Measurements from ENCODE around the gene TUSC2. TPM values are rescaled to one million over a fixed set of nuclear protein-coding genes. Genes with fewer than 3 reads are reported as not detected.

The TUSC2 gene
- total and polyA plus RNA-seq, 2 experiments from 2014 or later, result 41.6 to 71.0 TPM

DNA sequence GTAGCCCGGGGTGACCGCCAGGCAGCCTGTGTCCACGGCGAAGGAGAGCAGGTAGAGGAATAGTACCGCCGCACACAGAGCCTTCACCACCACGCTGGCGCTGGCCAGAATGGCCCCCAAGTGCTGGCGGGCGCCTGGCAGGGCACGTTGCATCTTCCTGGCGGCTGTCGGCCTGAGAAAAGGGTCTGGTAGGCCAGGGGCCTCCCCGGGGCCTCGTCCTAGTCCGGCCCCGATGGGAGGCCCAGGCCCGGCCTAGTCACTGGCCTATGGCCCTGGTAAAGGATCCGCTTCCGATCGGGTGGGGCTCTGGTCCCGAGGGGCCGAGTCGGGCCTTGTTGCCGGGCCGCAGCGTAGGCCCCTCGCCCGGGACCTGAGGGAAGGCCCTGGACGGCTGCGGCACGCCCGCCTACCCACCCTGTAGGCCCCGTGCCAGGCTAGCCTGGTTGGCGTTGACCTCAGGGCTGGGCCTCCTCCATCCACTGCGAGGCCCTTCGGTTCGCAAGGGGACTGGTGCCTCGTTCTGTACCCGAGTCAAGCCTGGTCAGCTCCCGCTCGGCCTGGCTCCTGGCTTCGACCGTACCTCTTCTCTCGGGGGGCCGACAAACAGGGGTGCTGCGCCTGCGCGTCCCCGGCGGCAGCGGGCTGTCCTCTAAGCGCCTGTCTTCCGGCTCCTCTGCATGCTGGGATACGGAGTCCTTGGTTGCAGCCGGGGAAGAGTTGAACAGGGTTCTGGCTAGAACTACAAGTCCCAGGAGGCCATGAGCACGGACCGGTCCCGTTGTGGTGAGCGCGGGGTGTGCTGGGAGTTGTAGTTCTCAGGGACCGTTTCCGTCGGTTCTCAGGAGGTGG is 31.1 kb upstream of the TUSC2 start, which contains the start of gene TMEM115:
TSS of gene TMEM115 (minus strand) at position 611 of the 849 bp plus-strand sequence. CDS start at position 153, 458 bp downstream.
- H3F3A ChIP-seq (replicated peaks; ENCODE audit: low read depth), result no peaks in the 10 kb centered on the region
- DNase-seq (ENCODE audit: low spot score), result peak; percentile 99
- H3K4me1 ChIP-seq (ENCODE audit: insufficient read depth), result peaks cover 10% of the 10 kb centered on the region; the same call in 1 of the 2 replicates
- Mint-ChIP-seq H3K27ac (peak within 1 kb of the TSS; percentile 80; the same call in 1 of the 2 replicates), H3K4me1 (peaks cover 22% of the 10 kb centered on the region), H3K36me3 (ENCODE audit: low read depth) (peaks cover 7% of the 10 kb centered on the region), H3K9me3 (no peaks in the 10 kb centered on the region; the same call in 2 of the 3 replicates), H3K4me3 (peak within 1 kb of the TSS; percentile 93), H3K27me3 (ENCODE audit: insufficient read depth, low read depth, poor library complexity) (peaks cover 14% of the 10 kb centered on the region)
- peaks cover 24% of the 10 kb centered on the region for H4K20me1 ChIP-seq (replicated peaks; ENCODE audit: insufficient read depth)
- H3K27me3 ChIP-seq (ENCODE audit: insufficient read depth), result peaks cover 8% of the 10 kb centered on the region; the same call in 1 of the 2 replicates
- TF ChIP-seq ZNF114 (CRISPR knock-in tag; IDR thresholded peaks at IDR 0.05), result no peak
- no peak for TF ChIP-seq NANOG (IDR thresholded peaks at IDR 0.05; ENCODE audit: borderline replicate concordance)
- TF ChIP-seq, protein P1, sequence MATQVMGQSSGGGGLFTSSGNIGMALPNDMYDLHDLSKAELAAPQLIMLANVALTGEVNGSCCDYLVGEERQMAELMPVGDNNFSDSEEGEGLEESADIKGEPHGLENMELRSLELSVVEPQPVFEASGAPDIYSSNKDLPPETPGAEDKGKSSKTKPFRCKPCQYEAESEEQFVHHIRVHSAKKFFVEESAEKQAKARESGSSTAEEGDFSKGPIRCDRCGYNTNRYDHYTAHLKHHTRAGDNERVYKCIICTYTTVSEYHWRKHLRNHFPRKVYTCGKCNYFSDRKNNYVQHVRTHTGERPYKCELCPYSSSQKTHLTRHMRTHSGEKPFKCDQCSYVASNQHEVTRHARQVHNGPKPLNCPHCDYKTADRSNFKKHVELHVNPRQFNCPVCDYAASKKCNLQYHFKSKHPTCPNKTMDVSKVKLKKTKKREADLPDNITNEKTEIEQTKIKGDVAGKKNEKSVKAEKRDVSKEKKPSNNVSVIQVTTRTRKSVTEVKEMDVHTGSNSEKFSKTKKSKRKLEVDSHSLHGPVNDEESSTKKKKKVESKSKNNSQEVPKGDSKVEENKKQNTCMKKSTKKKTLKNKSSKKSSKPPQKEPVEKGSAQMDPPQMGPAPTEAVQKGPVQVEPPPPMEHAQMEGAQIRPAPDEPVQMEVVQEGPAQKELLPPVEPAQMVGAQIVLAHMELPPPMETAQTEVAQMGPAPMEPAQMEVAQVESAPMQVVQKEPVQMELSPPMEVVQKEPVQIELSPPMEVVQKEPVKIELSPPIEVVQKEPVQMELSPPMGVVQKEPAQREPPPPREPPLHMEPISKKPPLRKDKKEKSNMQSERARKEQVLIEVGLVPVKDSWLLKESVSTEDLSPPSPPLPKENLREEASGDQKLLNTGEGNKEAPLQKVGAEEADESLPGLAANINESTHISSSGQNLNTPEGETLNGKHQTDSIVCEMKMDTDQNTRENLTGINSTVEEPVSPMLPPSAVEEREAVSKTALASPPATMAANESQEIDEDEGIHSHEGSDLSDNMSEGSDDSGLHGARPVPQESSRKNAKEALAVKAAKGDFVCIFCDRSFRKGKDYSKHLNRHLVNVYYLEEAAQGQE (IDR thresholded peaks at IDR 0.05; ENCODE audit: unreplicated experiment), result no peak
- TF ChIP-seq EZH2 (IDR thresholded peaks at IDR 0.05; ENCODE audit: low read depth, unreplicated experiment), result no peak
- TF ChIP-seq ZNF331 (CRISPR knock-in tag; IDR thresholded peaks at IDR 0.05; ENCODE audit: low read depth), result no peak
- no peak for TF ChIP-seq JUNB (IDR thresholded peaks at IDR 0.05; ENCODE audit: unreplicated experiment)
- TF ChIP-seq STAT1 (IDR thresholded peaks at IDR 0.05; ENCODE audit: unreplicated experiment), result no peak
- TF ChIP-seq EZH2phosphoT487 (IDR thresholded peaks at IDR 0.05; ENCODE audit: unreplicated experiment), result no peak
- TF ChIP-seq CREB1 (CRISPR knock-in tag; IDR thresholded peaks at IDR 0.05; ENCODE audit: low read depth), result peak; percentile 86
- TF ChIP-seq, protein P2, sequence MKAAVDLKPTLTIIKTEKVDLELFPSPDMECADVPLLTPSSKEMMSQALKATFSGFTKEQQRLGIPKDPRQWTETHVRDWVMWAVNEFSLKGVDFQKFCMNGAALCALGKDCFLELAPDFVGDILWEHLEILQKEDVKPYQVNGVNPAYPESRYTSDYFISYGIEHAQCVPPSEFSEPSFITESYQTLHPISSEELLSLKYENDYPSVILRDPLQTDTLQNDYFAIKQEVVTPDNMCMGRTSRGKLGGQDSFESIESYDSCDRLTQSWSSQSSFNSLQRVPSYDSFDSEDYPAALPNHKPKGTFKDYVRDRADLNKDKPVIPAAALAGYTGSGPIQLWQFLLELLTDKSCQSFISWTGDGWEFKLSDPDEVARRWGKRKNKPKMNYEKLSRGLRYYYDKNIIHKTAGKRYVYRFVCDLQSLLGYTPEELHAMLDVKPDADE (IDR thresholded peaks at IDR 0.05), result peak; percentile 100
- TF ChIP-seq, protein P3, sequence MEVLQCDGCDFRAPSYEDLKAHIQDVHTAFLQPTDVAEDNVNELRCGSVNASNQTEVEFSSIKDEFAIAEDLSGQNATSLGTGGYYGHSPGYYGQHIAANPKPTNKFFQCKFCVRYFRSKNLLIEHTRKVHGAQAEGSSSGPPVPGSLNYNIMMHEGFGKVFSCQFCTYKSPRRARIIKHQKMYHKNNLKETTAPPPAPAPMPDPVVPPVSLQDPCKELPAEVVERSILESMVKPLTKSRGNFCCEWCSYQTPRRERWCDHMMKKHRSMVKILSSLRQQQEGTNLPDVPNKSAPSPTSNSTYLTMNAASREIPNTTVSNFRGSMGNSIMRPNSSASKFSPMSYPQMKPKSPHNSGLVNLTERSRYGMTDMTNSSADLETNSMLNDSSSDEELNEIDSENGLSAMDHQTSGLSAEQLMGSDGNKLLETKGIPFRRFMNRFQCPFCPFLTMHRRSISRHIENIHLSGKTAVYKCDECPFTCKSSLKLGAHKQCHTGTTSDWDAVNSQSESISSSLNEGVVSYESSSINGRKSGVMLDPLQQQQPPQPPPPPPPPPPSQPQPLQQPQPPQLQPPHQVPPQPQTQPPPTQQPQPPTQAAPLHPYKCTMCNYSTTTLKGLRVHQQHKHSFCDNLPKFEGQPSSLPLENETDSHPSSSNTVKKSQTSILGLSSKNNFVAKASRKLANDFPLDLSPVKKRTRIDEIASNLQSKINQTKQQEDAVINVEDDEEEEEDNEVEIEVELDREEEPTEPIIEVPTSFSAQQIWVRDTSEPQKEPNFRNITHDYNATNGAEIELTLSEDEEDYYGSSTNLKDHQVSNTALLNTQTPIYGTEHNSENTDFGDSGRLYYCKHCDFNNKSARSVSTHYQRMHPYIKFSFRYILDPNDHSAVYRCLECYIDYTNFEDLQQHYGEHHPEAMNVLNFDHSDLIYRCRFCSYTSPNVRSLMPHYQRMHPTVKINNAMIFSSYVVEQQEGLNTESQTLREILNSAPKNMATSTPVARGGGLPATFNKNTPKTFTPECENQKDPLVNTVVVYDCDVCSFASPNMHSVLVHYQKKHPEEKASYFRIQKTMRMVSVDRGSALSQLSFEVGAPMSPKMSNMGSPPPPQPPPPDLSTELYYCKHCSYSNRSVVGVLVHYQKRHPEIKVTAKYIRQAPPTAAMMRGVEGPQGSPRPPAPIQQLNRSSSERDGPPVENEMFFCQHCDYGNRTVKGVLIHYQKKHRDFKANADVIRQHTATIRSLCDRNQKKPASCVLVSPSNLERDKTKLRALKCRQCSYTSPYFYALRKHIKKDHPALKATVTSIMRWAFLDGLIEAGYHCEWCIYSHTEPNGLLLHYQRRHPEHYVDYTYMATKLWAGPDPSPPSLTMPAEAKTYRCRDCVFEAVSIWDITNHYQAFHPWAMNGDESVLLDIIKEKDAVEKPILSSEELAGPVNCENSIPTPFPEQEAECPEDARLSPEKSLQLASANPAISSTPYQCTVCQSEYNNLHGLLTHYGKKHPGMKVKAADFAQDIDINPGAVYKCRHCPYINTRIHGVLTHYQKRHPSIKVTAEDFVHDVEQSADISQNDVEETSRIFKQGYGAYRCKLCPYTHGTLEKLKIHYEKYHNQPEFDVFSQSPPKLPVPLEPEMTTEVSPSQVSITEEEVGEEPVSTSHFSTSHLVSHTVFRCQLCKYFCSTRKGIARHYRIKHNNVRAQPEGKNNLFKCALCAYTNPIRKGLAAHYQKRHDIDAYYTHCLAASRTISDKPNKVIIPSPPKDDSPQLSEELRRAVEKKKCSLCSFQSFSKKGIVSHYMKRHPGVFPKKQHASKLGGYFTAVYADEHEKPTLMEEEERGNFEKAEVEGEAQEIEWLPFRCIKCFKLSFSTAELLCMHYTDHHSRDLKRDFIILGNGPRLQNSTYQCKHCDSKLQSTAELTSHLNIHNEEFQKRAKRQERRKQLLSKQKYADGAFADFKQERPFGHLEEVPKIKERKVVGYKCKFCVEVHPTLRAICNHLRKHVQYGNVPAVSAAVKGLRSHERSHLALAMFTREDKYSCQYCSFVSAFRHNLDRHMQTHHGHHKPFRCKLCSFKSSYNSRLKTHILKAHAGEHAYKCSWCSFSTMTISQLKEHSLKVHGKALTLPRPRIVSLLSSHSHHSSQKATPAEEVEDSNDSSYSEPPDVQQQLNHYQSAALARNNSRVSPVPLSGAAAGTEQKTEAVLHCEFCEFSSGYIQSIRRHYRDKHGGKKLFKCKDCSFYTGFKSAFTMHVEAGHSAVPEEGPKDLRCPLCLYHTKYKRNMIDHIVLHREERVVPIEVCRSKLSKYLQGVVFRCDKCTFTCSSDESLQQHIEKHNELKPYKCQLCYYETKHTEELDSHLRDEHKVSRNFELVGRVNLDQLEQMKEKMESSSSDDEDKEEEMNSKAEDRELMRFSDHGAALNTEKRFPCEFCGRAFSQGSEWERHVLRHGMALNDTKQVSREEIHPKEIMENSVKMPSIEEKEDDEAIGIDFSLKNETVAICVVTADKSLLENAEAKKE (CRISPR knock-in tag; IDR thresholded peaks at IDR 0.05), result no peak
- TF ChIP-seq, protein P4, sequence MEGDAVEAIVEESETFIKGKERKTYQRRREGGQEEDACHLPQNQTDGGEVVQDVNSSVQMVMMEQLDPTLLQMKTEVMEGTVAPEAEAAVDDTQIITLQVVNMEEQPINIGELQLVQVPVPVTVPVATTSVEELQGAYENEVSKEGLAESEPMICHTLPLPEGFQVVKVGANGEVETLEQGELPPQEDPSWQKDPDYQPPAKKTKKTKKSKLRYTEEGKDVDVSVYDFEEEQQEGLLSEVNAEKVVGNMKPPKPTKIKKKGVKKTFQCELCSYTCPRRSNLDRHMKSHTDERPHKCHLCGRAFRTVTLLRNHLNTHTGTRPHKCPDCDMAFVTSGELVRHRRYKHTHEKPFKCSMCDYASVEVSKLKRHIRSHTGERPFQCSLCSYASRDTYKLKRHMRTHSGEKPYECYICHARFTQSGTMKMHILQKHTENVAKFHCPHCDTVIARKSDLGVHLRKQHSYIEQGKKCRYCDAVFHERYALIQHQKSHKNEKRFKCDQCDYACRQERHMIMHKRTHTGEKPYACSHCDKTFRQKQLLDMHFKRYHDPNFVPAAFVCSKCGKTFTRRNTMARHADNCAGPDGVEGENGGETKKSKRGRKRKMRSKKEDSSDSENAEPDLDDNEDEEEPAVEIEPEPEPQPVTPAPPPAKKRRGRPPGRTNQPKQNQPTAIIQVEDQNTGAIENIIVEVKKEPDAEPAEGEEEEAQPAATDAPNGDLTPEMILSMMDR (conservative IDR thresholded peaks at IDR 0.05; ENCODE audit: low read depth in 2 of 2), result no peak
- peak; percentile 72 for TF ChIP-seq POLR2AphosphoS5 (IDR thresholded peaks at IDR 0.05; ENCODE audit: low read depth)
- no peaks in the 10 kb centered on the region for H3K36me3 ChIP-seq (ENCODE audit: insufficient read depth)
- peaks cover 21% of the 10 kb centered on the region for H3K79me2 ChIP-seq (replicated peaks; ENCODE audit: insufficient read depth)
- peak; percentile 98 for ATAC-seq
- peak within 1 kb of the TSS; percentile 75 for H3K4me3 ChIP-seq
- H3K27ac ChIP-seq (ENCODE audit: low read depth), result no peak within 1 kb of the TSS
- H3K4me2 ChIP-seq, result peak within 1 kb of the TSS; percentile 92
- H2AFZ ChIP-seq, result peak within 1 kb of the TSS; percentile 93
- no peaks in the 10 kb centered on the region for H3K9me2 ChIP-seq (ENCODE audit: insufficient read depth)

Data from GM23338 (cell line).